ENCODE results near the gene DCDC2C. TPM values are rescaled to one million over a fixed set of nuclear protein-coding genes. Genes with fewer than 3 reads are reported as not detected.
A peak's percentile ranks its signal among the peaks of the same experiment; 100 is the strongest.

DCDC2C gene
- total and polyA plus RNA-seq, 8 donors, result not detected

DNA sequence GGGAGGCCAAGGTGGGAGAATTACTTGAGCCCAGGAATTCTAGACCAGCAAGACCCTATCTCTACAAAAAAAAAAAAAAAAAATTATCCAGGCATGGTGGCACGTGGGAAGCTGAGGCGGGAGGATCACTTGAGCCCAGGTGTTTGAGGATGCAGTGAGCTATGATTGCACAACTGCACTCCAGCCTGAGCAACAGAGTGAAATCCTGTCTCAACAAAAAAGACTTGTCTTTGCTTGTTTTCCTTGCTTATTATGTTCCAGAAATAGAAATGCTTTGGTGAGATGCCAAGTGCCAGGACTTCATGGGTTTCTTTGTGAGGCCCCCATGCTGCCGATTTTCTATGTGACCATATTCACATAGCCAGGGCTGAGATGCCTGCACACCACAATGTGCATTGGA lies 9.0 kb downstream of the DCDC2C start:
- ATAC-seq (no peak), DNase-seq (peak in 1 of 4 donors; percentile 14)
- no peaks in the 10 kb centered on the region for H3K36me3 ChIP-seq
- H3K27me3 ChIP-seq, result peaks cover 0 to 14% of the 10 kb centered on the region in 2 donors
- intact Hi-C loops (cut with DNase I), result no loop called here
- H3K4me1 ChIP-seq, result no peaks in the 10 kb centered on the region
- TF ChIP-seq CTCF (IDR thresholded peaks at IDR 0.05), result no peak
- no peak overlapping the region for H3K27ac ChIP-seq
- H3K4me3 ChIP-seq, result no peak overlapping the region
- H3K9me3 ChIP-seq, result no peaks in the 10 kb centered on the region

DNA sequence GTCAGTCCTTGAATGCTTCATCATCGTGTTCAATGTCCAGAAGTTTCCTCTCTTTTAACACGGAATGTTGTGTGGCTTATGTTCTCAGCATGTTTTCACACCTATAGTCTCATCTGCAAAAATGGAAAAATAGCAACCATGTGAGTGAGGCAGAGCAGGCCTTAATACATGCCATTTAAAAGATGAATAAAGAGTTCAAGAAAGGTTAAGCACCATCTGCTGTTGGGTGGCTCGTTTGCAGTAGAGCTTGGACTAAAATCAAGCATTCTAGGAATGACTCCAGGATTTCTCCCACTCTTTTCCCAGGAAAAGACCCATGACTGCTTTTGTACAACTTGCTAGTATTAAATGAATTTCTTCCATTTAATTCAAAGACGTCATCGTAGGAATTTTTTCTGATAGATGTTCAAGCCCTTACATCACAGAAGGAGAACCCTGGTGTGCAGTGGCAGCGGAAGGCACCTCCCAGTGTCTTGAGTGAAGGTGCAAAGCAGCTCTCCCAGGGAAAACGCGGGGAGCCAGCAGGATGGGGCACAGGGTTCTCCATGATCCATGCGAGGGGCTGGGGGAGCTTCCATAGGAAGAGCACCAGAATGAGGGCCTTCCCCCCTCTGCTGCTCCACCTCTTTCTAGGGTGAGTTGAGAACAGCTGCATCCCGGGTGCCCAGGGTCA lies 9.6 kb downstream of the DCDC2C start:
- DNase-seq (peak in 3 of 4 donors; percentile 40 to 56 (median 54)), ATAC-seq (no peak)
- intact Hi-C loops (cut with DNase I), result no loop called here
- Histone ChIP-seq H3K4me1 (no peaks in the 10 kb centered on the region), H3K36me3 (no peaks in the 10 kb centered on the region), H3K4me3 (no peak overlapping the region), H3K9me3 (no peaks in the 10 kb centered on the region), H3K27ac (no peak overlapping the region), H3K27me3 (peaks cover 0 to 9% of the 10 kb centered on the region in 2 donors)
- TF ChIP-seq CTCF (IDR thresholded peaks at IDR 0.05), result no peak

GRCh38 chr2:3718679-3719078 lies 15.3 kb downstream of the DCDC2C start:
- Histone ChIP-seq H3K36me3 (no peaks in the 10 kb centered on the region), H3K4me1 (no peaks in the 10 kb centered on the region), H3K9me3 (no peaks in the 10 kb centered on the region), H3K4me3 (no peak overlapping the region), H3K27ac (no peak overlapping the region), H3K27me3 (peaks cover 0 to 7% of the 10 kb centered on the region in 2 donors)
- DNase-seq, result no peak
- TF ChIP-seq CTCF (IDR thresholded peaks at IDR 0.05), result no peak
- intact Hi-C loops (cut with DNase I), result no loop called here
- no peak for ATAC-seq

DNA sequence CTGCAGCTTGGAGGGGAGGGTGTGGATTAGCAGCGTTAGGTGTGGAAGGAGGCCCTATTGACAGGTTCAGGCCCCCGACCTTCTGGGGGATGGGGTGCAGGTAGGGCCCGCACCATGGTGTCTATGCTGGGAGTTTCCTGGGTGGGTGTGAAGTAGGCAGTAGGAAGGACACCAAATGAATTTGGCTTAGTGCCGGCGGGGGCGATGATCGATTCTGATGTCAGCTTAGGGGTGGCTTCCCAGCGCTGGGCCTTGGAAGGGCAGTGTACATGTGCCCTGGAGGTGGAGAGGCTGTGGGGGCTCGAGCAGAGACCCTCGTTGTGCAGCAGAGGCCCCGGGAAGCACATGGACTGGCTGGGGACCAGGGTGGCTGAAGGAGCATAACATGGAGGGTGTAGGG lies 21.6 kb downstream of the DCDC2C start:
- TF ChIP-seq CTCF (IDR thresholded peaks at IDR 0.05), result no peak
- peaks cover 0 to 24% of the 10 kb centered on the region in 2 donors for H3K27me3 ChIP-seq
- no peak for ATAC-seq
- no peak overlapping the region for H3K4me3 ChIP-seq
- no peaks in the 10 kb centered on the region for H3K36me3 ChIP-seq
- no peak overlapping the region for H3K27ac ChIP-seq
- H3K4me1 ChIP-seq, result peaks cover 0 to 5% of the 10 kb centered on the region in 2 donors
- intact Hi-C loops (cut with DNase I), result no loop called here
- no peaks in the 10 kb centered on the region for H3K9me3 ChIP-seq
- DNase-seq, result no peak

GRCh38 chr2:3725458-3726250 lies 22.3 kb downstream of the DCDC2C start:
- no peaks in the 10 kb centered on the region for H3K36me3 ChIP-seq
- intact Hi-C loops (cut with DNase I), result no loop called here
- no peak for ATAC-seq
- peaks cover 0 to 24% of the 10 kb centered on the region in 2 donors for H3K27me3 ChIP-seq
- no peak overlapping the region for H3K27ac ChIP-seq
- H3K9me3 ChIP-seq, result no peaks in the 10 kb centered on the region
- H3K4me3 ChIP-seq, result no peak overlapping the region
- DNase-seq, result no peak
- peaks cover 0 to 5% of the 10 kb centered on the region in 2 donors for H3K4me1 ChIP-seq
- no peak for TF ChIP-seq CTCF (IDR thresholded peaks at IDR 0.05)

Data from left lung (tissue), 10 donors.